ENCODE measurements around the gene DOCK1.

DNA sequence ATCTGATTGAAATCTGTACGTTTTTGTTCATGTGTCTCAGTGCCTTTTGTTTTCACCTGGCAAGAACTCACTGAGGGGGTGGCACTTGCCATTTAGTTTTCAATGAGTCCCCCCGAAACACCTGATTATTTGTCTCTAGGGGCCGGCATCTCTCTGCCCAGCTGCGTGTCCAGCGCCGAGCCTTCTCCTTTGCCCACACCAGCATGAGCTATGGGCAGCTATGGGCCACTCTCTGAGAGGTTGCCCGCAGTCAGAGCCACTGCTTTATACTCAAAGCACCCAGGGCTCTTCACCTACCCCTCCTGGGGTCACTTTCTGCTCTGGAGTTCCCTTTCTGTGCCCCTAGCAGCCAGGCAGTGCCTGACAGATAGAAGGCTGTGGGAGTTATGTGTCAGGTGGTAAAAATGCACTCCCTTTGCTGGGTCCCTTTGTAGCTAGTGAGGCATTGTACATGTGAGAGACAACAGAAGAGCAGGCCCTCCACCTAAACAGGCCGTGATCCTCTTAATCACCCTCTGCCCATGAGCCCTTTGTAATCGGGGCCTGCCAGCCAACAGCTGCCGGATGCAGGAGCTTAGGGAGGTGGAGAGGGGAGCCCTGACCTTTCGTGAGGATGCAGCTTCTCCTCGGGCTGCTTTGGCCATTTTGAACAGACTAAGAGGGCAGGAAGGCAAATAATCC lies 510.8 kb downstream of the DOCK1 start:
- TF ChIP-seq CTCF (IDR thresholded peaks at IDR 0.05) (no peak), POLR2A (IDR thresholded peaks at IDR 0.05) (no peak)
